DMS 273 (cell line): Measurements from ENCODE around the gene FCMR.

Experiments used
- DNase-seq: peaks from one replicate; lab custom pipeline; 2025; ENCODE audit not compliant: unreplicated experiment; lab: John Stamatoyannopoulos, UW

The FCMR gene

GRCh38 chr1:206921772-206922265, at the start of gene FCMR:
FCMR (minus strand) TSS chr1:206921941; CDS start chr1:206921854, 87 bp downstream.
- DNase-seq, result no peak

DNA sequence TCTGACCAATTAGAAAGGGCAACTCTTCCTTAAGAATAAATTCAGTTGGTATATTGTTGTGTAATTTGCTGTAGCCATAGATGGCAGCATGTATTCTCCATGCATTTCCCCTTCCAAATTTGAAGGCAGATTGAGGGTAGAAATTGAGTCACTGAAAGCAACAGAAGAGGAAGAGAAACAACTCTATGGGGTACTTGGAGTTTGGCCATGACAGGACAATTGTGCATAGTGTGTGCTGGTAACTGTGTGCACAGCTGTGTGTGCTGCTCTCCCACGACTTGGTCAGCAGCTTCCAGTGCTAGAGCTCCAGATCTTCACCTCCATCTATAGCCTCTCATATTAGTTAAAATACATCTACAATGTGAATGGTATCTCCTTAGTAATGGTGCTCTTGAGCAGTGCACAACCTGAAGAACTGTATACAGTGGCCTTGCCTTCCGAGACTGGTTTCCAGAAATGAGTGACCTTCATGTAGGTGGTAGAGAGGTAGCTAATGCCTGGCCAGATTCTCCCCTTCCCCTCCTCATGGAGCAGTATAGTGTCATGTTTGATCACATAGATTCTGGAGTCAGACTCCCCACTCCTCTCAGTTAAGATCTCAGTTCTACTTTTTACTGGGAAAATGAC, 49.4 kb upstream of the FCMR start:
- DNase-seq, result no peak

- peak; percentile 62 for DNase-seq
These were observed 48.7 kb upstream of the FCMR start, which contains the start of gene FCAMR for GRCh38 chr1:206970446-206970845. FCAMR (minus strand) TSS chr1:206970460; CDS start chr1:206970125, 335 bp downstream.

DNA sequence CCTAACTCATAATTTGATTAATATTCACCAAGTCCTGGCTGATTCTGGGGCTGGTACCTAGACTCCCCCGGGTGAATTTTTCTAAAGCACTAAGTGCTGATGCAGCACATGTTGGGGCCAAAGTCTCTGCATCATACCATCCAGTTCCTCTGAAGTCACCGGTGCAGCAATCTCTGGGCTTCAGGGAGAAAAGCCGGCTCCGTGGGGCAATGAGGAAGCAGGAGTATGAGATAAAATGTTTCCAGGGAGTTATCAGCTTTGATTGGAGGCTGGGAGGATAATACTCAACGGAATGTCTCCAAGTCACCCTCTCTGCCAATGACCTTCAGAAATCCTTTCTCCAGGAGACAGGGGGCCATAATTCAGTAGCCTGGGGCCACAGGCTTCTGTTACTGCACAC, 47.3 kb upstream of the FCMR start:
- DNase-seq, result no peak

GRCh38 chr1:206967096-206967849, 45.5 kb upstream of the FCMR start:
- no peak for DNase-seq

GRCh38 chr1:206965781-206966180, 44.0 kb upstream of the FCMR start:
- DNase-seq, result no peak

DNA sequence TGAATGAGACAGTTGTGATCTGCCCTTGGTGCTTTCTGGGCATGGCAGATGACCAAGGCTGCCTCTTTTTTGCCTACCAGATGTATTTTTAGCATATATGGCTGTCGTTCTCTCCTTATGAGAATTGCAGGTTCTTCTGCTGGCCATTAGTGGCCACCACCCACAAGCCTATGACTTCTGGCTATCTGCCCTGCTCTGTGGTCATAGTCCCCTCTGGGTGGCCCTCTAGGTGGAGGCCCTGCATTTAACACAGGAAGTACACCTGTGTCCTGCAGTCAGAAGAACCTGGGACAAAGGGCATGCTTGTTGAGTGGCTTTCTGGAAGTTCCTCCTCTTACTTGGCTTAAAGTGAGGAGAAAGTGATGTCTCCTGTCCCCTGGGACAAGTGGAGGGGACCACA, 42.0 kb upstream of the FCMR start:
- no peak for DNase-seq

GRCh38 chr1:206963119-206963712, 41.5 kb upstream of the FCMR start:
- DNase-seq, result no peak

DNA sequence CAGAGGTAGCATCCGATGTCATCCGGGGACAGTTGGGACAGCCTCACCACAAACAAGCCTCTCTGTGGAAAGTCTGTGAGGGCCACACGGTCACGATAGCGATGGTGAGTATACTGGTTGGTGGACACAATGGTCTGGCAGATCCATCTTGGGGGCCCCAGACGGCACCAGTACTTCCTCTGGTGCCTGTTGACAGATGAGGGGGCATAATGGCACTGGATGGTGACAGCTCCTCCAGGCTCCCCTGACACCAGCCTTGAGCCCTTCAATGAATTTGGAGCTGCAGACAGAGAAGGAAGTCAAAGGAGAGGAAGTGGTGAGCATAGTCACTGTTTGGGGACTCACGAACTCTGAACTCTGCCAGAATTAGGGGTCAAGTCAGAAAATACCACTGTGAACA, 40.5 kb upstream of the FCMR start:
- no peak for DNase-seq

GRCh38 chr1:206961668-206962067, 39.9 kb upstream of the FCMR start:
- DNase-seq, result no peak

DNA sequence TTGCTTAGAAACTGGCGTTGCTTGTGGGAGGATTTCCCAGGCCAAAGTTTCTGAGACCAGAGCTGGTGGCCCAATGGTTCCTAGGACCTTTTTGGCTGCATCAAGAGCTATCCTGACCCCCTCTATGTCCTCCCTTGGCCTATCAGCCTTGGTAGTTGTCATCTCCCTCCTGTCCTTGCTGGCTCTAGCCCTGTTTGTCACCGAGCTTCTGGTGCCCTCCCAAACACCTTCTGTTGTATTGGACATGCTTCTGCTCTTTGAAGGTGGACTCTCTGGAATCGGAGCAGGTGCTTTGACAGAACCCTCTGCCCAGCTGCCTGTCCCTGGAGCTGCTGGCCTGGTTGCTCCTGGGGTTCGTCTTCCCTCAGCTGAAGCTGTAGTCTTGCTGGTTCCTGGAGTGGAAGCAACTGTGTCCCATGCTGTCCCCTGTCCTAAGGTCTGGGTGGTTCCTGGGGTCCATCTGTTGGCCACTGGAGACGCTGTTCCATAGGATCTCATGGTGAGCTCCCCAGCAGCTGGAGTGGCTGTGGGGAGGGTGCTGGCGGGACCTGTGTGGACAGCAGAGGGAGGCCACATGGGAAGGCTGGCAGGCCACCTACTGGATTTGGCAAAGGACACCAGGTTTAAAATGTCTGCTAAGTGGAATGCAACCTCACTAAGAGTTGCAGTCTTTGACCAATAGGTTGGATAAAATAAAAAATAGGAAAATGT, 39.1 kb upstream of the FCMR start:
- DNase-seq, result no peak

GRCh38 chr1:206958144-206958543, 36.4 kb upstream of the FCMR start:
- DNase-seq, result no peak

DNA sequence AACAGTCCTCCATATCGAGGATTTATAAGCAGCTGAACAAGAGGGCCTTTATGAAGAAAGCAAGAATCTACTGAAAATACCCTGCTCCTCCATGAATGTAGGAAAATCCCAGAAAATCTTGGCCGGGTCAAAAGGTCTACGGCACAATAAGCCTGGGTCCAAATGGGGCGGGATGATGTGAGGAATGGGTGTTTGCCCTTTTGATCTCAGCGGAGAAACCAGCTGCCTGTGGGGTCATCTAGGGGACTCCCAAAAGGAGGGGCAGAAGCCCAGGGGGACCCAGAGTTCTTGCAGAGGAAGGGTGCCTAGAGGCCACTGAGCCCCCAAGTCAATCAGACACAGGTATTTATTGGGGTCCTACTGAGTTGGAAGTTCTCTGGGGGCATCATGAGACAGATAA, 35.9 kb upstream of the FCMR start:
- DNase-seq, result no peak

DNA sequence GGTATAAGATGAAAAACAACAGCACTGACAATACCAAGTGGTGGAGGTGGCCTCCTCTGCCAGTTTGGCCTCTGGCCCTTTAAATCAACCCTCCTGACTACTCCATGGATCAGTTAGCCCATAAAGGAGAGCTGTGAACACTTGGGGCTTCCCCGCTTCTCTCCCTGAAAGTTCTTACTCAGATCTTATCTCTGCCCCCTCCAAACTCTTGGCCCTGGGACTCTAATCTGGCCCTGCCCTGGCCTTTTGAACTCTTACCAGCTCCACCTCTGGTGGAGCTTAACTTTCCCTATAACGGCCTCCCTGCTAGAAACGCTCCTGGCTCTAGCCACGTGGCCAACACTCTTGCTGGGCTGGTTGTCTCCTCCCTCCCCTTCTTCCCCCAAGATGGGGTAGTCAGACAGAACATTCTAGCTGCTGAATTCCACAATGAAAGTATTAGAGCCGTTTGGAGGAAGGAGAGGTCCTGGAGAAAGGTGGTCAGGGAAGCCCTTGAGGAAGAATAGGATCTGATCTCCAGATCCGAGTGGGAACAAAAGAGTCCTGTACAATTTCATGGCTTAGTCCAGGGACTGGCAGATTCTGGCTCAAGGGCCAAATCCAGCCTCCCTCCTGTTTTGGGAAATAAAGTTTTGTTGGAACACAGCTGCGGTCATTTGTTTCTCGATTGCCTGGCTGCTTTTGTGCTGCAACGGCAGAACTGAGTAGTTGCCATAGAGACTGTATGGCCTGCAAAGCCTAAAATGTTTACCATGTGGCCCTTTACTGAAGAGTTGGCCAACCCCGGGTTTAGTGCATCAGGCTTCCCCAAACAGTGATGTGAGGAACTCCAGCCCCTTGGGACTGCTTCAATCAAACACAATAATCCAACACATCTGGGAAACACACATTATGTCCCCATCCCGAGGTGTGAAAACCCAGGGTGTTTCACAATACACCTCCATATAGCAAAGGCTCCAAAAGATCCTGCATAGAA, 34.0 kb upstream of the FCMR start:
- DNase-seq, result peak; percentile 22

DNA sequence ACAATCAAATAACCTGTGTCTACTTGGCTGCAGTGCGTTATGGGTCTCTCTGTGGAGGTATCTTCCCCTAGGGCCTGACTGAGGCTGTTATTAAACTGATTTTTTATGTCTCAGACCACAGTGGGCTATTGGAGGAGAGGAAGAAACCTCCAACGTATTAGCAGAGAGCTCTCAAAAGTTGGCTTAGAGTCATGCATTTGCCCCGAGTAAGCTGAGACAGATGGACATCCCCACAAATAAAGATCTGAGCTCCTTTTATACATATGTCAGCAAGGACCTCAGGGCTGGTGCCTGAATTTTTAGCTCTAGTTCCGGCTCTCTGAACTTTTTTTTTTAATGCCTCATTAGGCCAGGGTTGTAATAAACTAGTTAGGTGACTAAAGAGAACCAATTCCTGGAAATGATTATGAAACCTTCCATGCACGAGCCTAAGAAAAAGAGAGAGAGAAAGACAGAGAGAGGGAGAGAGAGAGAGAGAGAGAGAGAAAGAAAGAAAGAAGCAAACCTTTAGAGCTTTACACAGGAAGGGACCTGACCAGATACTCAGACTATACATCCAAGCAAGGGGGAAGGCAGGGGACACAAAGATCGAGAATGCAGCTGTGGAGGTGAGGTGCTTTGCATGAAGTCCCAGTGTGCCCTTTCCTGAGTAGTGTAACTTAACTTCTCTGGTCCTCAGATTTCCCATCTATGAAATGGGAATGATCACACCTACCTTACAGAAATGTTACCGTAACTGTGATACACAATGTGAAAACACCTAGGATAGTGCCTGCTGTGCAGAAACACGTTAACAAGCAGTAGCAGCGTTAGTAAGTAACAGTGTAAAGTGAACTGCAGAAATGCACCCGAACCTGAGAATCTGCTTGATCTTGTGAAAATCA, 33.0 kb upstream of the FCMR start:
- peak; percentile 70 for DNase-seq

GRCh38 chr1:206953626-206954025, 31.9 kb upstream of the FCMR start:
- DNase-seq, result no peak

DNA sequence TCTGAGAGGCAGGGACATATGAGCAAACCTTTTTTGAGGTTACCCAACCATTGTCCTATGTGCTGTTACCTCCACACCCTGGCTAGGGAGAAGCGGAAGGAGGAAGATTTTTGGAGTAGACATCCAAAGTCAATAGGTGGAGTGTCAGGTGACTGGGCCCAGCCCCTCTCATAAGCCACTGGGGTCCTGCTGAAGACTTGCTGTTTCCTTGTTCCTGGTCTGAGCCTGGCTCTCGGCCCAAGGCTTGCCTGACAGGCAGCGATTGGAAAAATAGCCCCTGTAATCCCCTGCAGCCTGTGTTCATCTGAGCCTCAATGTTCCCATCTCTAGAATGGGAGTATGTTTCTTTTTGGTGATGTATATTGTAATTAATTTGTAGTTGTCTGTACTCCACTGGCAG, 31.4 kb upstream of the FCMR start:
- DNase-seq, result no peak

GRCh38 chr1:206952171-206952570, 30.4 kb upstream of the FCMR start:
- DNase-seq, result peak; percentile 25
